HG02759 (cell line): Measurements from ENCODE around the gene PHIP.
A peak's percentile ranks its signal among the peaks of the same experiment; 100 is the strongest.

Source experiments
- ATAC-seq: cut with Tn5 transposase; IDR thresholded peaks from one replicate; pipeline ENCODE4 v1.9.1; 2021; ENCODE audit warnings: mild to moderate bottlenecking, moderate library complexity; ENCODE audit not compliant: unreplicated experiment

PHIP gene

DNA sequence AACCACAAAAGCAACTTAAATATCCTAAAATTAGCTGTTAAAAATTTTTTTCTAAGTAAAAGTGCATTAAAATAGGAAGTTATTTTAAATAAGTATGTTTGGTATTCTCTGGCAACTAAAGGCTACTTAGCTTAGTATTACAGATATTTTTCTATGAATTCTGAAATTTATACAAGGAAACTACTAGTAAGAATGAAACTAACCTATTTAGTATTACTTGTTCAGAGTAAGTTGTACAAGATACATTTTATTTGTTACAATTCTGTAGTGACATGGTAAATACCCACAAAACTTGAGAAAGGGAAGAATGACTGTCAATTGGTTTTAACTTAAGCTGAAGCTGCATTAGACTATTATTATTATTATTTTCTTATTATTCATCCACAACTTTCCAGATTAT is 6.5 kb downstream of the PHIP start:
- ATAC-seq = no peak

DNA sequence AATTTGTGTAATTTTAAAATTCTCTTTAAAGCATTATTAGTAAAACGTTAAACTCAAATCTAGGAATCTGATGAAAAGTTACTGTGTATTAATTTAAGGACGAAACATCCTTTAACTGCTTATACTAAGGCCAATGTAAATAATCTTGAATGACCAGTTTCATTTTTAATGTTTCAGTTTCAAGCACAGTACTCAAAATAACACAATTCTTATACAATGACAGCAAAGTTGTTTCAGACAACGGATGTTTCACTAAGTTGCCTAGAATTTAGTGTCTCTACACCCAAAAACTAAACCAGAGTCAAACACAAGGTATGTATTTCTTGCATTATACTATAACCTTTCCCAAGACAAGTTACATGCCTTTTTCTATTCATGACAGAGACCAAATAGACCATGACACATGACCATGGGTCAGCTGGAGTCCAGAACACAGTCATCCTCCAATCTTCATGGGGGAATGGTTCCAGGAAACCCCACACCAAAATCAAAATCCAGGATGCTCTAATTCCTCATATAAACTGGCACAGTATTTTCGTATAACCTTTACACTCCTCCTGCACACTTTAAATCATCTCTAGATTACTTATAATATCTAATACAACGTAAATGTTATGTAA is 7.7 kb downstream of the PHIP start:
- peak; percentile 74 for ATAC-seq

DNA sequence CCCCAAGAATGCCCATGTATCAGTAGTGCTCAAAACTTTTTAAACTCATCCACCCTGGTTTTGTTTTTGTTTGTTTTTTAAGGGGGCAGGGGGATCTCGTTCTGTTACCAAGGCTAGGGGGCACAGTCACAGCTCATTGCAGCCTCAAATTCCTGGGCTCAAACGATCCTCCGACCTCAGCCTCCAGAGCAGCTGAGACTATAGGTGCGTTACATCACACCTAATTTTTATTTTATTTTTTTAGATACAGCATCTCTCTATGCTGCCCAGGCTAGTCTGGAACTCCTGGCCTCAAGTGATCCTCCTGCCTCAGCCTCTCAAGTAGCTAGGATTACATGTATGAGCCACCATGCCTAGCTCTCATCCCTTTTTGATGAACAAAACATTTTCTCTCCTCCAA is 11.2 kb downstream of the PHIP start:
- ATAC-seq = no peak

DNA sequence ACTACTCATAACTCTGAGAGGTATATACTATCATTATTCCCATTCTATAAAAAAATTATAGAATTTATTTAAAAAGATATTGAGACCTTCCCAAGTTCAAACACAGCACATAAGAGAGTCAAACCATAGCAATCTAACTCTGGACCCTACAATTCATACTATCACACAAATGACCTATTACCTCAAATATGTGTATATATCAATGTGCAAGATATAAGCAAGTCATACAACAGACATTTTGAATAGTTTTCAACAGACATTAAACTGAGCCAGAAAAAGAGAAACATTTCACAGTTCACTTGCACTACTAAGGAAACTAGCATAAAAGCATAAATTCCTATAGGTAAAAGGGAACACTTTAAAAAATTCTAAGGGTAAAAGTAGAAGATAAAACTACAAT is 11.7 kb downstream of the PHIP start:
- no peak for ATAC-seq

DNA sequence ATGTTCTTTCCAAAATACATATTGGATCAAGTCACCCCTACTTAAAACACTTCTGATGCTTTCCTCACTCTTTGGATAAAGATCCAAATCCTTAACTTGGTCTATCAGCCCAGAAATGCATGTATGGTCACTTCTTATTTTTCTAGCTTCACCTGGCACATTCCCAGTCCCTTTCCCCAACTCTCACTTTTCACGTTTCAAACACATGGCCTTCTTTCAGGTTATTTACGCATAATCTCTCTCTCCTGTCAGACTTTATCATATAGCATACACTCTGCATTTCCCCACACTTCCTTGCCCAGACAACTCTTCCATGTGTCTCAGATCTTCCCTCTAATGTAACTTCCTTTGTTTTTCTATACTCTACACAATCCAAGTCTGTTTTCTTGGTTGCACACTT is 12.8 kb downstream of the PHIP start:
- ATAC-seq = no peak

DNA sequence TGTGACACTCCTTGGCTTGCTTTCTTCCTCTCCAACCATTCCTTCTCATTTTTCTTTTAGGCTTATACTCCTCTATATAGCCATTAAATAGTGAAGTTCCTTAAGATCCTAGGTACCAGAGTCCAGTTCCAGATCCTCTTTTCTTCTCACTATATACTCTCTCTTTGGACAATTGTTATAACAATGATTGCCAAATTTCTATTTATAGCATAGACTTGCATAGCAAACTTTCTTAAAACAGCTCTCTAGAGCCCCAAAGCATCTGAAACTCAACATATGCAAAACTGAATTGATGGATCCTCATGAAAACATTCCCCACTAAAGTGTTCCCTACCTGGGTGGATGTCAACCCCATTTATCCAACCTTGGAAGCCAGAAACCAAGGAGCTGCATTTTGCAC is 13.4 kb downstream of the PHIP start:
- no peak for ATAC-seq

DNA sequence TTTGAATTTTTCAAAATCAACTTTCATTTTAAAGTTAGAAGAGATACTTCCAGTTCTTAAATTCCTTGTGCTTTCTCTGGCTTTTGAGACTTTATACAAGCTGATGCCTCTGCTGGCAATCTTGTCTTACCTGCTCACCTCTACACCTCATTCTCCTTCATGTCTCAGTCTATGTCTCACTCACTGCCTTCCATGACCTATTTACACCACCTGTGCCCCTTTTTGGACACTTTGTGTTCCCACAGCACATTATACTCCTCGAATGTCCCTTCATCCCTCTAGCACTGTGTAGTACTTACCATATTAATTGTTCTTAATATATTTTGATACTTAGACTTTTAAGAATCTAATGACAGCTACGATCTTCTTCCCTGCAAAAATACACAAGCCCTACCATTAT is 15.3 kb downstream of the PHIP start:
- no peak for ATAC-seq

DNA sequence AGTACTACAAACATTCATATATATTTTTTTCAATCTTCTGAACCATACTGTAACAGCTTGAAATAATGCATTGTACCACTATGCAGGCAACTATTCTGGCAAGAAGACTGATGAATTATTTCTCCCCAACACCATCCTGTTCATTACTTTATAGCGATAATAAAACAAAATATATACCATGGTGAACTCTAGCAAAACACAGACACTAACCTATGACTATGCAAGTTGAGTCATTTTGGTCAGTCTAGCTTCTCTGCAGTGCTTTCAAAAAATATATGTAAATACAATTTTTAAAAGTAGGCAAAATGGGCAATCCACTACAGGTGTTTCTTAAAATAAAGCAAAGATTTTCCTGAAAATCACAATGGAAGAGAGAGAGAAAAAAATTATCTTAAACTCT is 20.3 kb downstream of the PHIP start:
- ATAC-seq = no peak

DNA sequence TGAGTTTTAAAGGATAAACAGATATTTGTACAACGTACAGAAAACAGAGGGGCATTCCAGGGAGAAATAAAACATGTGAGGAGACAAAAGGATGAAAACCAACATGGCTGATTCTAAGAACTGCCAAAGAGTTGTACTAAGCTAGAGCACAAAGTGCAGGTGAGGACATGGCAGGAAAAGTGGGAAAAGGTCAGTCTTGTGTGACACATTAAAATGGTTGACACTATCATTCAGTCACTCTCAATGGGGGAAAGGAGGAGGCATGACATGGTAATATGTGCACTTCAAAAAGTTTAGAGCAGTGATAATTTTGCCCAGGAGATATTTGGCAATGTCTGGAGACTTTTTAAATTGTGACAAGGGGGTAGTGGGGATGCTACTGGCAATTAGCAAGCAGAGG is 21.8 kb downstream of the PHIP start:
- ATAC-seq = no peak

DNA sequence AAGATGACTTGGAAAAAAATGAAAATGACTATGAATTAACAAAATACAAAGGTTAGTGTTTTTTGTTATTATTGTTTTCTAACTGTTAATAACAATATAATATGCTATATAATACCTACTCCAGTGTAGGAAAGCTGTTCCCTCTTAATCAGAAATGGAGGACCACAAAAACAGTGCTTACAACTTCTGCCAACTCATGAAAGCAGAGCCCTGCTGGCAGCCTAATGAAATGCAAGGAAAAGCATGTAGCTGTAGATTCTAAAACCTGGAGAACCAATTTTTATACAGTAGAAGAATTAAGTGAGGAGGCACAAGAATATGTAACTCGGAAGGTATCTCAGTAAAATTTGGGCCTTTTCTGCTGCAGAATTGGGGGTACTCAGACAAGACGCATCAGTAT is 29.4 kb downstream of the PHIP start:
- no peak for ATAC-seq

DNA sequence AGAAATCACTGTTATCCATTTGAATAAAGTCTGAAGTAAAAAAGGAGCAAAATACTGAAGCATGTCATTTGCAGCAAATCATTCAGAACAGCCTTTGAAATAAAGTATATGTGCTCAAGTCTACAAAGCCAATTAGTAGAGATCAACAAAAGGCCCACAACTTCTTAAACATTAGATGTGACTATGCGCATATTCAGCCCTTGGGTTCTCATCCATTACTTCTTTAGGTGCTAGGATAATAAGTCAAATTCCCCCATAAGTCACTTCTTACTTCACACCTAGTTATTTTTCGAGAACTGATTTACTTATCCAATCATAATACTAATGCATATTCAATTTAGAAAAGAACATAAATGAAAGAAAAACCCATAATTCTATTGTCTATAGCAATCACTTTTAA is 31.0 kb downstream of the PHIP start:
- no peak for ATAC-seq

DNA sequence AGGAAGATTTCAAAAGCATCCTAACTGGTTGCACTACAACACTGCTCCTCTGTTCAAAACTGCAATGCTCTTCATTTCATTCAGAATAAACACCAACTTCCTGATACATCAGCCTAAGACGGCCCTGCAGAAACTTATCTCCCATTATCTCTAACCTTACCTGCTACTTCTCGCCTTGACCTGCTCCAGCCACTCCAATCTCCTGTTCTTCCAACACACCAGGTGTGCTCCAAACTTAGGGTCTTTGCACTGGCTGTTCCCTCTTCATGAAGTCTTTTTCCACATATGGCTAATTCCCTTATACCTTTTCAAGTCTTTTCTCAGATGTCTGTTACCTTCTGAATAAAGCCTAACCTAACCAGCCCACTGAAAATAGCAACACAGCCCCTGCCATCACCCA is 32.1 kb downstream of the PHIP start:
- ATAC-seq = no peak

DNA sequence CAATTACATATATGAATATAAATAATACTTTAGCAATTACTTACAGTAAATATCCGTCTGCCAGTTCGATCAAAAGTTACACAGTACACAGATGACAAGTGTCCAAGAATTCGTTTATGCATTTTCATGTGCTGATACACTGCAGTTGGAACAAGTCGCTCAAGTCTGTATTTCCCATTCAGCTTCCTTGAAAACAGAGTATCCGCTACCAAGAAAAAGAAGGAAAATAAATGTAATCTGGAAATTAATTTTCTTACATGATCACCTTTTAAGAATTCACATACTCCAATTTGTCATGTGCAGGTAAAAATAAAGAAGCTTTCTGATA is 35.3 kb downstream of the PHIP start:
- no peak for ATAC-seq

DNA sequence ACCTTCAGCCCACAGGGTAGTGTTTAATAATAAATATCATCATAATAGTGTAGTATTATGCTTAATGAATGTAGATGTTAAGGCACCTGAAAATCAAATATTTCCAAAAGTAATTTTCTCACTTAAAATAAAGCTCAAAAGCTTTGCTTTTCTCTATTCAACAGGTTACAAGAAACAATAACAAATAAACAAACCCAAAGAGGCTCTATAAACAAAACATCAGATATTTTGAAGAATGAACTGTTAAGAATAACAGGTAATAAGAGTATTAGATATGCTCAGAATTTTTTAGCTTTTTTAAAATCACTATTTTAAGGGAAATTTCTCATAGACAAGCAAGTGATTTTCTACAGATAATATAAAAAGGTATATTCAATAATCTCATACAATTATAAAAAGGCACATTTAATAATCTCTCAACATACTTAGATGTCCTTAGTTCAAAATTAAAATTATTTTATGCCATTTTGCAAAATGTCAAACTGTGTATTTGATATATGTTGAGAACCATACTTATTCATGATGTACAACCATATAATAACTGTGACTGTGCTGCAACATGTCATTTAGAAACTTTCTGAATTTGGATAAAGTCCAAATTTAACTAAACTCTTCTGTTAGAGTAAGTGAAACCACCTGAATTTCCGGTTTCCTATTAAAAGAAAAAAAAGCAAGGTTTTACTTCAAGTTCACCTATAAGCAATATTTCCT is 35.8 kb downstream of the PHIP start:
- ATAC-seq = peak; percentile 78

DNA sequence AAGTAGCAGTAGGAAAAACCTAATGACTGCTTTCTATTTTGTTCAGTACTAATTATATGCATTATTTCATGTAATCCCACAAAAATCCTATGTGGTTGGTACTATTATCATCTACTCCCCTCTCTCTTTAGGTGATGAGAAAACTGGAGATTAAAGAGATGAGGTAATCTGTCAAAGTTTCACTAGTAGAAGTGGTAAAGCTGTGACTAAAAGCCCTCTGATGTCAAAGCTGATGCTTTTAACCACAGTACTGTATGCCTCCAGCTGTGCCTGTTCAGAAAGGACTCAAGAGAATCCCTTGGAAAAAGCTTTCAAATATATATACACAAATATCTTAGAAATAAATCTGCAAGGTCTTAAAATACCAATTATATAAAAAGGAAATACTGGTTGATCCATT is 38.0 kb downstream of the PHIP start:
- peak; percentile 78 for ATAC-seq

DNA sequence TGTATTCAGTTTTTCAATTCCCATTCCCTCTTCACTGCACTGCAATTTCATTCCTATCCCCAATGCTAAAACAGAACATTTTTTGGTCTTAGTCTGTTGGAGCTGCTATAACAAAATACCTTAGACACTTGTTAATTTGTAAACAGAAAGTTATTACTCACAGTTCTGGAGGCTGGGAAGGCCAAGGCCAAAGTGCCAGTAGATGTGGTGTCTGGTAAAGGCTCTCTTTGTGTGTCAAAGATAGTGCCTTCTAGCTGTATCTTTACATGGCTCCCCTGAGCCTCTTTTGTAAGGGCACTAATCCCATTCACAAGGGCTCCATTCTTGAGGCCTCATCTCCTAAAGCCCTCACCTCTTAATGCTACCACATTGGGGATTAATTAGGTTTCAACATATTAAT is 40.0 kb downstream of the PHIP start:
- no peak for ATAC-seq

DNA sequence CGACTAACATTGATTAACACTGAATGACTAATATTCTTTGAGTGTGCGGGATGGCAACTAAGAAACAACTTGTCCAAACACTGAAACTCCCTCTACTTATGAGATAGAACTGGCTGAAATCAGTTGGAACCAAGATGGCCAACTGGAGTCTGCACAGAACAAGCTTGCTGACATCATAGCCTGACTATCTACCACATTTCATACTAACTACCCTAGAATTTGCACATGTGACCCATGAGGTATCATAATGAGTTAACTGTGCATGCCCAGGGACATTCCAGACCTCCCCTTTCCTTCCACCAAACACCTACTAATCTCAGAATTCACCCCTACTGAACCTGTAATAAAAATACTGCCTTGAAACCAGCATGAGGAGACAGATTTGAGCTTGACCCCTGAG is 43.2 kb downstream of the PHIP start:
- peak; percentile 82 for ATAC-seq

DNA sequence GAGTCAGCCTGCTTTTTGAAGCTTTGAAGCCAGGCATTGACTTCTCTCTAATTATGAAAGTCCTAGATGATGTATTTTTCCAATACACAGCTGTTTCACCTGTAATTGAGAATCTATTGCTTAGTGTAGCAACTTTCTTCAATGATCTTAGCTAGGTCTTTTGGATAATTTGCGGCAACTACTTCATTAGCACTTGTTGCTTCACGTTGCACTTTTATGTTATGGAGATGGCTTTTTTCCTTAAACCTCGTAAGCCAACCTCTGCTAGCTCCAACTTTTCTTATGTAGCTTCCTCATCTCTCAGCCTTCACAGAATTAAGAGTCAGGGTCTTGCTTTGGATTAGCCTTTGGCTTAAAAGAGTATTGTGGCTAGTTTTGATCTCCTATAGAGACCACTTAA is 44.8 kb downstream of the PHIP start:
- no peak for ATAC-seq

DNA sequence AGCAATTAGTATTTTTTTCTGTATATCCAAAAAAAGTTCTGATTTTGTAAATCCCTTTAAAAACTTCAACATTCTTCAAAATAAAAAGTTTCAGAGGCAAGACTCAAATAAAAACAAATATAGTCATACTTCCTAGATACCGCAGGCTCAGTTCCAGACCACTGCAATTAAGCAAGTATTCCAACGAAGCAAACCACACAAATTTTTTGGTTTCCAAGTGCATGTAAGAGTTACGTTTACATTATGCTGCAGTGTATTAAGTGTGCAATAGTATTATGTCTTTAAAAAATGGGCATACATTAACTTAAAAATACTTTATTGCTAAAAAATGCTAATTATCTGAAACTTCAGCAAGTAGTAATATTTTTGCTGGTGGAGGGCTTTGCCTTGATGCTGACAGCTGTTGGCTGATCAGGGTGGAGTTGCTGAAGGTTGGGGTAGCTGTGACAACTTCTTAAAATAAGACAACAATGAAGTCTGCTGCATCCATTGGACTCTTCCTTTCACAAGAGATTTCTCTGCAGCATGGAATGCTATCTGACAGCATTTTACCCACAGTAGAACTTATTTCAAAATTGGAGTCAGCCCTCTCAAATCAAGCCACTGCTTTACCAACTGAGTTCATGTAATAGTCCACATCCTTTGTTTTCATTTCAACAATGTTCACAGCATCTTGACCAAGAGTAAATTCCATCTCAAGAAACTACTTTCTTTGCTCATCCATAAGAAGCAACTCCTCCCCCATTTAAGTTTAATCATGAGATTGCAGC is 46.0 kb downstream of the PHIP start:
- ATAC-seq = no peak

DNA sequence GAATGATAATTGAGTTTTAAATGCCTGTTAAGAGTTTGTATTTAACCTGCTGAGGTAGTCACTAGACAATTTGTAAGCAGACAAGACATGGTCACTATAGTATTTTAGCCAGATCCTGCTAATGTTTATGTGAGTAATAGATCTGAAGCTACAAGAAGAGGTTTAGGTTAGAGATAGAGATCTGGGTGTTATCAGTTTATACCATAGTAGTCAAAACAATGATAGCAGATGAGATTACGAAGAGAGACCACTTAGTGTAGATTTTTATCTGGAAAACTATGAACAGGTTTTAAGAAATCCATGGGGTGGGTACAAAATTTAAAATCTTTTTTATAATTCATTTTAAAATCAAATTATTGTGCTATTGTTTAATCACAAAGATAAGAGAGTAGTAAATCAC is 47.5 kb downstream of the PHIP start:
- no peak for ATAC-seq

DNA sequence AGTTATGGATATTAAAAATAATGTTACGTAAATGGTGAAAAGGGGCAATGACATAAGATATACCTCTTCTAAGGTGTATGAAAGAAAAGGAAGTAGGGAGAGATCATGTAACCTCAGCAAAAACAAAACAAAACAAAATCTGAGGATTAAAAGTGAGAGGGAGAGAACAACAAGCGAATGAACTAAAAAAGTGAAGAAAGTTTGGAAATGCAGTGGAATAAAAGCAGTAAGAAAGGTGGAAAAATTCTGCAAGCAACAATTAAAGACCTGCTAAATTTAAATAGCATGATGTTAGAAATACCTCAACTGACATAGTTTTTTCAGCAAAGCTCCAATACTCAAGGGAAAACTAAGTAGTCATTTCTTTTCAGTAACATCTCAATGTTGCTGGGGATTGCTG is 48.0 kb downstream of the PHIP start:
- ATAC-seq = no peak

DNA sequence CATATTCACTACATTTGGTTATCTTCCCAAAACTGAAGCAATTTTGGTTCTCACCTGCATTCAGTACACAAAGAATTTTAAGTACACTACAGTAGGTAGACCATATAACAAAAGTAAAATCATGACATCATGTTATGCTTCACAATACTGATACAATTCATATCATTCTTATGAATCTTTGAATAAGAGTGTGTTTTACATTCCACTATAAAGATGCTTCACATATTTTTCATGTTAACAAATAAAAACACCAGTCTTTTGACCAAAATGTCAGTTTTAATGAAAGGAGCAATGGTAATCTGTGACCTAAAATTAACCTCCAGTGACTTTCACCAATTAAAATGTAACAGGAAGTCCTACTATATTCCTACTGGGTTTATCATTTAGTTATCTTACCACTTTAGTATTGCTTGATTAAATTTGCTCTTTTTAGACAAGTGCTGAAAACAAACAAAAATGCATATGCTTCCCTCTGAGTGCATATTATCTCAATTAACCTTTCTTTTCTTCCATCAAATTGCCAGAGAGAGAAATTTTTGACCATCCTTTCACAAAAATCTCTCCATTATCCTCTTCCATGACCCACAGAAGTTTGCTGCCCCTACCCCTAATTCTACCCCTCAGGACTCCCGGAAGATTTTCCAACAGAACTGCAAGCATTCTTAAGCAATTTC is 49.3 kb downstream of the PHIP start:
- no peak for ATAC-seq
